ENCODE results near the gene TOP3B.

DNA sequence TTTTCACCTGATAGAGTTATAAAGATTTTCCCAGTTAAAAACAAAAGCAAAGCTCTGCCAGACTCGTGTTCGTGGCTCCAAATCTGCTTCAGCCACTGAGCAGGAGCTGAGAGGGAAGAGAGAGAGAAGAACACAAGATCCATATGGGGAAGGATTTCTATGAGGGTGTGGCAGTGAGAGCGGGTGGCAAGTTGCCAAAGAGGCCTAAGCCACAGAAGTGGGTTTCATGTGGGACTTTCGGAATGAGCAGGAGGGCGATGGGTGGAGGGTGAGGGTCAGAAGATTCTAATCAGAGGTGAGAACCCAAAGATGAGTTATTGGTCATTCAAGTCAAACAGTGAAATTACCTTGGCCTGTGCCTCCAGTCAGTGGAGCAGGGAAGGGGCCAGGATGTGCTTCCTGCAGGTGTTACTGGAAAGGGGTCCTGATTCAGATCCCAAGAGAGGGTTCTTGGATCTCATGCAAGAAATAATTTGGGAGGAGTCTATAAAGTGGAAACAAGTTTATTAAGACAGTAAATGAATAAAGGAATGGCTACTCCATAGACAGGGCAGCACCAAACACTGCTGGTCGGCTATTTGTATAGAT lies 40.5 kb upstream of the TOP3B start:
- TF ChIP-seq POLR2A (IDR thresholded peaks at IDR 0.05) (no peak), CTCF (IDR thresholded peaks at IDR 0.05) (no peak)
